Measurements from ENCODE around the gene MATK.

- TF ChIP-seq CTCF (IDR thresholded peaks at IDR 0.05; ENCODE audit: insufficient read depth, low read depth, low read length), result no peak
- TF ChIP-seq EZH2 (IDR thresholded peaks at IDR 0.05; ENCODE audit: insufficient read depth, low read length), result no peak
Measured at GRCh38 chr19:3778899-3779723, 7.1 kb downstream of the MATK start.
